HEK293 (cell line): ENCODE data around the gene GDAP1L1.
A peak's percentile ranks its signal among the peaks of the same experiment; 100 is the strongest.

Experiments used
- KLF9 ChIP-seq: fragments of 450-650 bp; formaldehyde crosslinking; IDR thresholded peaks from 2 replicates; pipeline ENCODE4 v1.5.1; 2016; ENCODE audit warnings: missing biosample characterization, missing genetic modification characterization, low read depth
- OVOL3 ChIP-seq: fragments of 450-650 bp; formaldehyde crosslinking; IDR thresholded peaks from 2 replicates; pipeline ENCODE4 v1.5.1; 2016; ENCODE audit warnings: missing biosample characterization, missing genetic modification characterization
- TCF7L2 ChIP-seq: IDR thresholded peaks from 2 replicates; pipeline ENCODE4 v1.6.1; 2011; ENCODE audit warnings: low read depth, mild to moderate bottlenecking, inconsistent platforms, low read length, moderate library complexity, borderline replicate concordance
- TRIM28 ChIP-seq: IDR thresholded peaks from 2 replicates; pipeline ENCODE4 v1.6.1; 2011; ENCODE audit warnings: low read length, control low read depth, borderline replicate concordance
- ZBTB17 ChIP-seq: fragments of 450-650 bp; formaldehyde crosslinking; IDR thresholded peaks from 2 replicates; pipeline ENCODE4 v1.5.1; 2016; ENCODE audit warnings: missing biosample characterization, missing genetic modification characterization
- ZBTB48 ChIP-seq: fragments of 450-650 bp; formaldehyde crosslinking; IDR thresholded peaks from 2 replicates; pipeline ENCODE4 v1.5.1; 2016; ENCODE audit warnings: missing biosample characterization, missing genetic modification characterization
- ZBTB8A ChIP-seq: fragments of 450-650 bp; formaldehyde crosslinking; IDR thresholded peaks from 2 replicates; pipeline ENCODE4 v1.5.1; 2016; ENCODE audit warnings: missing biosample characterization, missing genetic modification characterization
- ZFHX2 ChIP-seq: fragments of 450-650 bp; formaldehyde crosslinking; conservative IDR thresholded peaks from 2 replicates; pipeline ENCODE4 v1.5.1; 2016; ENCODE audit warnings: missing biosample characterization, missing genetic modification characterization
- ZFP3 ChIP-seq: fragments of 450-650 bp; formaldehyde crosslinking; IDR thresholded peaks from 2 replicates; pipeline ENCODE4 v1.5.1; 2016; ENCODE audit warnings: low read depth, missing biosample characterization, missing genetic modification characterization
- ZNF112 ChIP-seq: fragments of 450-650 bp; formaldehyde crosslinking; IDR thresholded peaks from 2 replicates; pipeline ENCODE4 v1.5.0; 2017; ENCODE audit warnings: missing biosample characterization, missing genetic modification characterization
- ZNF133 ChIP-seq: fragments of 450-650 bp; formaldehyde crosslinking; IDR thresholded peaks from 2 replicates; pipeline ENCODE4 v1.5.1; 2016; ENCODE audit warnings: missing biosample characterization, missing genetic modification characterization
- ZNF169 ChIP-seq: fragments of 450-650 bp; formaldehyde crosslinking; IDR thresholded peaks from 2 replicates; pipeline ENCODE4 v1.5.1; 2016; ENCODE audit warnings: missing biosample characterization, missing genetic modification characterization
- ZNF214 ChIP-seq: fragments of 450-650 bp; formaldehyde crosslinking; IDR thresholded peaks from 2 replicates; pipeline ENCODE4 v1.5.1; 2017; ENCODE audit warnings: missing biosample characterization, mild to moderate bottlenecking, missing genetic modification characterization, borderline replicate concordance
- ZNF23 ChIP-seq: fragments of 450-650 bp; formaldehyde crosslinking; IDR thresholded peaks from 2 replicates; pipeline ENCODE4 v1.5.1; 2016; ENCODE audit warnings: missing biosample characterization, missing genetic modification characterization, borderline replicate concordance
- ZNF274 ChIP-seq, 2 experiments: fragments of 200-500 bp in 1 of 2; fragments of 450-650 bp in 1 of 2; sonication (Bioruptor generic) in 1 of 2; formaldehyde crosslinking in 1 of 2; IDR thresholded peaks; 2 replicates each; pipeline versions ENCODE4 v1.5.1 to v1.6.1; 2014 to 2016; ENCODE audit warnings: borderline replicate concordance in 1 of 2, inconsistent platforms in 1 of 2, low read length in 1 of 2, missing biosample characterization in 1 of 2, missing genetic modification characterization in 1 of 2
- ZNF530 ChIP-seq: fragments of 450-650 bp; formaldehyde crosslinking; IDR thresholded peaks from 2 replicates; pipeline ENCODE4 v1.5.1; 2016; ENCODE audit warnings: low read depth, missing biosample characterization, missing genetic modification characterization
- ZNF549 ChIP-seq: fragments of 450-650 bp; IDR thresholded peaks from 2 replicates; pipeline ENCODE4 v1.5.1; 2018; ENCODE audit warnings: missing biosample characterization, missing genetic modification characterization, mild to moderate bottlenecking, inconsistent platforms, moderate library complexity
- ZNF560 ChIP-seq: fragments of 450-650 bp; formaldehyde crosslinking; IDR thresholded peaks from 2 replicates; pipeline ENCODE4 v1.5.1; 2017; ENCODE audit warnings: missing biosample characterization, missing genetic modification characterization, borderline replicate concordance
- TF ChIP-seq, protein P1 (sequence below): fragments of 450-650 bp; formaldehyde crosslinking; IDR thresholded peaks from 2 replicates; pipeline ENCODE4 v1.5.1; 2016; ENCODE audit warnings: missing biosample characterization, missing genetic modification characterization
- TF ChIP-seq, protein P2 (sequence below): fragments of 450-650 bp; formaldehyde crosslinking; IDR thresholded peaks from 2 replicates; pipeline ENCODE4 v1.5.1; 2016; ENCODE audit warnings: missing biosample characterization, missing genetic modification characterization
- TF ChIP-seq, protein P3 (sequence below): fragments of 450-650 bp; formaldehyde crosslinking; IDR thresholded peaks from 2 replicates; pipeline ENCODE4 v1.5.1; 2016; ENCODE audit warnings: missing biosample characterization, missing genetic modification characterization
- TF ChIP-seq, protein P4 (sequence below): fragments of 450-650 bp; formaldehyde crosslinking; conservative IDR thresholded peaks from 2 replicates; pipeline ENCODE4 v1.5.1; 2016; ENCODE audit warnings: low read depth, missing biosample characterization, missing genetic modification characterization
- TF ChIP-seq, protein P5 (sequence below): fragments of 450-650 bp; formaldehyde crosslinking; IDR thresholded peaks from 2 replicates; pipeline ENCODE4 v1.5.1; 2016; ENCODE audit warnings: missing biosample characterization, missing genetic modification characterization
- TF ChIP-seq, protein P6 (sequence below): fragments of 450-650 bp; formaldehyde crosslinking; IDR thresholded peaks from 2 replicates; pipeline ENCODE4 v1.5.1; 2017; ENCODE audit warnings: missing biosample characterization, missing genetic modification characterization

GDAP1L1 gene

DNA sequence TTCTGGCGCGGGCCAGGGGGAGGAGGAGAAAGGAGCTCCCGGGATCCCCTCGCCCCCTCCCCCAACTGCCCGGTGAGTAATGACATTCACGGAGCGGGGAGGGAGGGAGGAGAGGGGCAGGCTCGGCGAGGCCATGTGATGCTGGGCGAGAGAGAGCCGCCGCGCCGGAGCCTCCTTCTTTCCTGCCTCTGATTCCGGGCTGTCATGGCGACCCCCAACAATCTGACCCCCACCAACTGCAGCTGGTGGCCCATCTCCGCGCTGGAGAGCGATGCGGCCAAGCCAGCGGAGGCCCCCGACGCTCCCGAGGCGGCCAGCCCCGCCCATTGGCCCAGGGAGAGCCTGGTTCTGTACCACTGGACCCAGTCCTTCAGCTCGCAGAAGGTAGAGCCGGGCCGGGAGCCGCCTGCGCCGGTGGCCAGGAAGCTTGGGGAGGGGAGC is at the start of gene GDAP1L1 (continued):
- TF ChIP-seq ZNF214 (tag by site-specific recombination) (no peak), TRIM28 (no peak), ZBTB8A (no peak), KLF9 (tag by site-specific recombination) (peak; percentile 41; the same call in 1 of the 2 replicates), ZFHX2 (tag by site-specific recombination) (no peak), ZNF133 (no peak), ZNF274 (IDR thresholded peaks at IDR 0.05; ENCODE audit: low read length) (no peak), ZNF274 (tag by site-specific recombination; IDR thresholded peaks at IDR 0.05; ENCODE audit: borderline replicate concordance) (no peak), ZNF169 (tag by site-specific recombination) (no peak), ZNF549 (tag by site-specific recombination) (no peak), ZBTB17 (tag by site-specific recombination) (no peak), ZNF112 (tag by site-specific recombination) (no peak), OVOL3 (tag by site-specific recombination) (no peak), ZBTB48 (tag by site-specific recombination) (no peak), ZFP3 (tag by site-specific recombination) (no peak), ZNF530 (tag by site-specific recombination) (no peak), TCF7L2 (no peak), ZNF23 (tag by site-specific recombination) (no peak), ZNF560 (tag by site-specific recombination) (no peak)
- TF ChIP-seq, protein P1, sequence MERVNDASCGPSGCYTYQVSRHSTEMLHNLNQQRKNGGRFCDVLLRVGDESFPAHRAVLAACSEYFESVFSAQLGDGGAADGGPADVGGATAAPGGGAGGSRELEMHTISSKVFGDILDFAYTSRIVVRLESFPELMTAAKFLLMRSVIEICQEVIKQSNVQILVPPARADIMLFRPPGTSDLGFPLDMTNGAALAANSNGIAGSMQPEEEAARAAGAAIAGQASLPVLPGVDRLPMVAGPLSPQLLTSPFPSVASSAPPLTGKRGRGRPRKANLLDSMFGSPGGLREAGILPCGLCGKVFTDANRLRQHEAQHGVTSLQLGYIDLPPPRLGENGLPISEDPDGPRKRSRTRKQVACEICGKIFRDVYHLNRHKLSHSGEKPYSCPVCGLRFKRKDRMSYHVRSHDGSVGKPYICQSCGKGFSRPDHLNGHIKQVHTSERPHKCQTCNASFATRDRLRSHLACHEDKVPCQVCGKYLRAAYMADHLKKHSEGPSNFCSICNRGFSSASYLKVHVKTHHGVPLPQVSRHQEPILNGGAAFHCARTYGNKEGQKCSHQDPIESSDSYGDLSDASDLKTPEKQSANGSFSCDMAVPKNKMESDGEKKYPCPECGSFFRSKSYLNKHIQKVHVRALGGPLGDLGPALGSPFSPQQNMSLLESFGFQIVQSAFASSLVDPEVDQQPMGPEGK (tag by site-specific recombination), result no peak
- TF ChIP-seq, protein P2, sequence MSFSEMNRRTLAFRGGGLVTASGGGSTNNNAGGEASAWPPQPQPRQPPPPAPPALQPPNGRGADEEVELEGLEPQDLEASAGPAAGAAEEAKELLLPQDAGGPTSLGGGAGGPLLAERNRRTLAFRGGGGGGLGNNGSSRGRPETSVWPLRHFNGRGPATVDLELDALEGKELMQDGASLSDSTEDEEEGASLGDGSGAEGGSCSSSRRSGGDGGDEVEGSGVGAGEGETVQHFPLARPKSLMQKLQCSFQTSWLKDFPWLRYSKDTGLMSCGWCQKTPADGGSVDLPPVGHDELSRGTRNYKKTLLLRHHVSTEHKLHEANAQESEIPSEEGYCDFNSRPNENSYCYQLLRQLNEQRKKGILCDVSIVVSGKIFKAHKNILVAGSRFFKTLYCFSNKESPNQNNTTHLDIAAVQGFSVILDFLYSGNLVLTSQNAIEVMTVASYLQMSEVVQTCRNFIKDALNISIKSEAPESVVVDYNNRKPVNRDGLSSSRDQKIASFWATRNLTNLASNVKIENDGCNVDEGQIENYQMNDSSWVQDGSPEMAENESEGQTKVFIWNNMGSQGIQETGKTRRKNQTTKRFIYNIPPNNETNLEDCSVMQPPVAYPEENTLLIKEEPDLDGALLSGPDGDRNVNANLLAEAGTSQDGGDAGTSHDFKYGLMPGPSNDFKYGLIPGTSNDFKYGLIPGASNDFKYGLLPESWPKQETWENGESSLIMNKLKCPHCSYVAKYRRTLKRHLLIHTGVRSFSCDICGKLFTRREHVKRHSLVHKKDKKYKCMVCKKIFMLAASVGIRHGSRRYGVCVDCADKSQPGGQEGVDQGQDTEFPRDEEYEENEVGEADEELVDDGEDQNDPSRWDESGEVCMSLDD (tag by site-specific recombination), result peak; percentile 23; the same call in 1 of the 2 replicates
- TF ChIP-seq, protein P3, sequence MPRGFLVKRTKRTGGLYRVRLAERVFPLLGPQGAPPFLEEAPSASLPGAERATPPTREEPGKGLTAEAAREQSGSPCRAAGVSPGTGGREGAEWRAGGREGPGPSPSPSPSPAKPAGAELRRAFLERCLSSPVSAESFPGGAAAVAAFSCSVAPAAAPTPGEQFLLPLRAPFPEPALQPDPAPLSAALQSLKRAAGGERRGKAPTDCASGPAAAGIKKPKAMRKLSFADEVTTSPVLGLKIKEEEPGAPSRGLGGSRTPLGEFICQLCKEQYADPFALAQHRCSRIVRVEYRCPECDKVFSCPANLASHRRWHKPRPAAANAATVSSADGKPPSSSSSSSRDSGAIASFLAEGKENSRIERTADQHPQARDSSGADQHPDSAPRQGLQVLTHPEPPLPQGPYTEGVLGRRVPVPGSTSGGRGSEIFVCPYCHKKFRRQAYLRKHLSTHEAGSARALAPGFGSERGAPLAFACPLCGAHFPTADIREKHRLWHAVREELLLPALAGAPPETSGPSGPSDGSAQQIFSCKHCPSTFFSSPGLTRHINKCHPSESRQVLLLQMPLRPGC (tag by site-specific recombination), result no peak
- TF ChIP-seq, protein P4, sequence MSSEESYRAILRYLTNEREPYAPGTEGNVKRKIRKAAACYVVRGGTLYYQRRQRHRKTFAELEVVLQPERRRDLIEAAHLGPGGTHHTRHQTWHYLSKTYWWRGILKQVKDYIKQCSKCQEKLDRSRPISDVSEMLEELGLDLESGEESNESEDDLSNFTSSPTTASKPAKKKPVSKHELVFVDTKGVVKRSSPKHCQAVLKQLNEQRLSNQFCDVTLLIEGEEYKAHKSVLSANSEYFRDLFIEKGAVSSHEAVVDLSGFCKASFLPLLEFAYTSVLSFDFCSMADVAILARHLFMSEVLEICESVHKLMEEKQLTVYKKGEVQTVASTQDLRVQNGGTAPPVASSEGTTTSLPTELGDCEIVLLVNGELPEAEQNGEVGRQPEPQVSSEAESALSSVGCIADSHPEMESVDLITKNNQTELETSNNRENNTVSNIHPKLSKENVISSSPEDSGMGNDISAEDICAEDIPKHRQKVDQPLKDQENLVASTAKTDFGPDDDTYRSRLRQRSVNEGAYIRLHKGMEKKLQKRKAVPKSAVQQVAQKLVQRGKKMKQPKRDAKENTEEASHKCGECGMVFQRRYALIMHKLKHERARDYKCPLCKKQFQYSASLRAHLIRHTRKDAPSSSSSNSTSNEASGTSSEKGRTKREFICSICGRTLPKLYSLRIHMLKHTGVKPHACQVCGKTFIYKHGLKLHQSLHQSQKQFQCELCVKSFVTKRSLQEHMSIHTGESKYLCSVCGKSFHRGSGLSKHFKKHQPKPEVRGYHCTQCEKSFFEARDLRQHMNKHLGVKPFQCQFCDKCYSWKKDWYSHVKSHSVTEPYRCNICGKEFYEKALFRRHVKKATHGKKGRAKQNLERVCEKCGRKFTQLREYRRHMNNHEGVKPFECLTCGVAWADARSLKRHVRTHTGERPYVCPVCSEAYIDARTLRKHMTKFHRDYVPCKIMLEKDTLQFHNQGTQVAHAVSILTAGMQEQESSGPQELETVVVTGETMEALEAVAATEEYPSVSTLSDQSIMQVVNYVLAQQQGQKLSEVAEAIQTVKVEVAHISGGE (tag by site-specific recombination), result no peak
- TF ChIP-seq, protein P5, sequence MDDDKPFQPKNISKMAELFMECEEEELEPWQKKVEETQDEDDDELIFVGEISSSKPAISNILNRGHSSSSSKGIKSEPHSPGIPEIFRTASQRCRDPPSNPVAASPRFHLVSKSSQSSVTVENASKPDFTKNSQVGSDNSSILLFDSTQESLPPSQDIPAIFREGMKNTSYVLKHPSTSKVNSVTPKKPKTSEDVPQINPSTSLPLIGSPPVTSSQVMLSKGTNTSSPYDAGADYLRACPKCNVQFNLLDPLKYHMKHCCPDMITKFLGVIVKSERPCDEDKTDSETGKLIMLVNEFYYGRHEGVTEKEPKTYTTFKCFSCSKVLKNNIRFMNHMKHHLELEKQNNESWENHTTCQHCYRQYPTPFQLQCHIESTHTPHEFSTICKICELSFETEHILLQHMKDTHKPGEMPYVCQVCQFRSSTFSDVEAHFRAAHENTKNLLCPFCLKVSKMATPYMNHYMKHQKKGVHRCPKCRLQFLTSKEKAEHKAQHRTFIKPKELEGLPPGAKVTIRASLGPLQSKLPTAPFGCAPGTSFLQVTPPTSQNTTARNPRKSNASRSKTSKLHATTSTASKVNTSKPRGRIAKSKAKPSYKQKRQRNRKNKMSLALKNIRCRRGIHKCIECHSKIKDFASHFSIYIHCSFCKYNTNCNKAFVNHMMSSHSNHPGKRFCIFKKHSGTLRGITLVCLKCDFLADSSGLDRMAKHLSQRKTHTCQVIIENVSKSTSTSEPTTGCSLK (tag by site-specific recombination), result no peak
- TF ChIP-seq, protein P6, sequence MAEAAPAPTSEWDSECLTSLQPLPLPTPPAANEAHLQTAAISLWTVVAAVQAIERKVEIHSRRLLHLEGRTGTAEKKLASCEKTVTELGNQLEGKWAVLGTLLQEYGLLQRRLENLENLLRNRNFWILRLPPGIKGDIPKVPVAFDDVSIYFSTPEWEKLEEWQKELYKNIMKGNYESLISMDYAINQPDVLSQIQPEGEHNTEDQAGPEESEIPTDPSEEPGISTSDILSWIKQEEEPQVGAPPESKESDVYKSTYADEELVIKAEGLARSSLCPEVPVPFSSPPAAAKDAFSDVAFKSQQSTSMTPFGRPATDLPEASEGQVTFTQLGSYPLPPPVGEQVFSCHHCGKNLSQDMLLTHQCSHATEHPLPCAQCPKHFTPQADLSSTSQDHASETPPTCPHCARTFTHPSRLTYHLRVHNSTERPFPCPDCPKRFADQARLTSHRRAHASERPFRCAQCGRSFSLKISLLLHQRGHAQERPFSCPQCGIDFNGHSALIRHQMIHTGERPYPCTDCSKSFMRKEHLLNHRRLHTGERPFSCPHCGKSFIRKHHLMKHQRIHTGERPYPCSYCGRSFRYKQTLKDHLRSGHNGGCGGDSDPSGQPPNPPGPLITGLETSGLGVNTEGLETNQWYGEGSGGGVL (tag by site-specific recombination), result peak; percentile 84
